Effector memory CD4-positive, alpha-beta T cell (primary cell): ENCODE measurements around the gene DUSP28.

Source experiments
- DNase-seq, 3 donors: peaks; one replicate each; pipeline ENCODE4 v3.0.0-alpha.2; 2020
- H3K27ac ChIP-seq: 2 replicates; pipeline ENCODE4 v1.7.0; 2013; ENCODE audit warnings: mild to moderate bottlenecking, low read length, moderate library complexity; ENCODE audit not compliant: insufficient read depth, poor library complexity, severe bottlenecking
- H3K27me3 ChIP-seq: replicated peaks from 2 replicates; pipeline ENCODE4 v1.7.0; 2013; ENCODE audit warnings: mild to moderate bottlenecking, low read length; ENCODE audit not compliant: insufficient read depth, control insufficient read depth, poor library complexity, severe bottlenecking
- H3K36me3 ChIP-seq: 2 replicates; pipeline ENCODE4 v1.7.0; 2013; ENCODE audit warnings: mild to moderate bottlenecking, low read length, moderate library complexity; ENCODE audit not compliant: control insufficient read depth, insufficient read depth
- H3K4me1 ChIP-seq: 2 replicates; pipeline ENCODE4 v1.7.0; 2013; ENCODE audit warnings: low read length, mild to moderate bottlenecking; ENCODE audit not compliant: control insufficient read depth, insufficient read depth, poor library complexity, severe bottlenecking
- H3K4me3 ChIP-seq: 2 replicates; pipeline ENCODE4 v1.7.0; 2013; ENCODE audit warnings: low read length, low read depth, mild to moderate bottlenecking; ENCODE audit not compliant: insufficient read depth, poor library complexity, severe bottlenecking
- H3K9me3 ChIP-seq: 2 replicates; pipeline ENCODE4 v1.7.0; 2013; ENCODE audit warnings: mild to moderate bottlenecking, low read length, moderate library complexity; ENCODE audit not compliant: control insufficient read depth

The DUSP28 gene

DNA sequence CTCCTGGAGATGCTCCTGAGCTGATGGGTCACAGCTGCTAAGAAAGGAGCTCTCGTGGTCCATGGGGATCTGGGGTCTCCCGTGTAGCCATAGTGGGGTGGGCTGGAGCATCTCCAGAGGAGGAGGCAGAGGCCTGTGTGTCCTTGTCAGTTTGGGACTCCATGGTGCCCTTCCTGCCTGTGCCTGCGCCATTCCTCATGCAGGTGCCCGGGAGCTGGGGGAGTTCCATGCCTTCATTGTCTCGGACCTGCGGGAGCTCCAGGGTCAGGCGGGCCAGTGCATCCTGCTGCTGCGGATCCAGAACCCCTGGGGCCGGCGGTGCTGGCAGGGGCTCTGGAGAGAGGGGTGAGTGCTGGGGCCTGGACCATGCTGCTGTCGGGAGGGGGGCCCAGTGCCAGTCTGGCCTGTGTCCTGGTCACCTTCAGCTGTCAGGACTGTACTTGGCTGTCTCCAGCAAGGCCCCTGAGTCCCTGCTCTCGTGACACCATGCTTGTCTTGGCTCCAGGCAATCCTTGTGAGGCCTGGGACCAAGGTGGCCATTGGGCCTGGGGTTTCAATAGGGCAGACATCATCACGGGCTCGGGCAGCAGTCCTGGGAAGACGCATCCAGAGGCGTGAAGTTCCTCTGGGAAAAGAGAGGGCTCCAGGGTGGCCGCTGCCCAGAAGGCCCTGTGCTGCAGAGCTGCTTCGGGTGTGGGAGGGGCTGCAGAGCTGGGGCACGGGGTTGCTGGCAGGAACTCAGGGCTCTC, 33.7 kb downstream of the DUSP28 start:
- no peaks in the 10 kb centered on the region for H3K4me1 ChIP-seq
- H3K27me3 ChIP-seq, result no peaks in the 10 kb centered on the region
- H3K4me3 ChIP-seq, result no peak overlapping the region
- H3K9me3 ChIP-seq, result no peaks in the 10 kb centered on the region
- peaks cover 76% of the 10 kb centered on the region for H3K36me3 ChIP-seq
- DNase-seq, result no peak
- H3K27ac ChIP-seq, result no peak overlapping the region

DNA sequence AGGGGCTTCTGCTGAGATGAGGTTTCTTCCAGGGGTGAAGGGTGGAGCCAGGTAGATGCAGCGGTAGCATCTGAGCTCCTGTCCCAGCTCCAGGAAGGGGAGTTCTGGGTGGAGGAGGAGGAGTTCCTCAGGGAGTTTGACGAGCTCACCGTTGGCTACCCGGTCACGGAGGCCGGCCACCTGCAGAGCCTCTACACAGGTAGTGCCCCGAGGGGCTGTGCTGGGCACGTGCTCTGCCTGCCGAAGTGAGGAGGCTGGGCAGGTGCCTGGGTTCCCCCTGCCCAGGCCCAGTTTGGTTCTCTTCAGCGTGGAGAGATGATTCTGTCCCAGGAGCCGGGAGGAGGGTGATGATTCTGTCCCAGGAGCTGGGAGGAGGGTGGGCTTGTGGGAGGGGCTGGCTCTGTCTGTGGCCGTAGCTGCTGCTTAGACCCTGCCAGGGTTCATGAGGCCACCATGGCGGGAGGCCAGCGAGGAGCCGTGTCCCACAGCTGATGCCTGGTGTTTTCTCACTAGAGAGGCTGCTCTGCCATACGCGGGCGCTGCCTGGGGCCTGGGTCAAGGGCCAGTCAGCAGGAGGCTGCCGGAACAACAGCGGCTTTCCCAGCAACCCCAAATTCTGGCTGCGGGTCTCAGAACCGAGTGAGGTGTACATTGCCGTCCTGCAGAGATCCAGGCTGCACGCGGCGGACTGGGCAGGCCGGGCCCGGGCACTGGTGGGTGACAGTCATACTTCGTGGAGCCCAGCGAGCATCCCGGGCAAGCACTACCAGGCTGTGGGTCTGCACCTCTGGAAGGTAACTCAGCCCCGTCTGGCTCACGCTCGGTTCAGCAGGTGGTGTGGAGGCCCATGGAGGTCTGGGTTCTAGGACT, 34.6 kb downstream of the DUSP28 start:
- H3K4me3 ChIP-seq, result no peak overlapping the region
- no peaks in the 10 kb centered on the region for H3K4me1 ChIP-seq
- no peak for DNase-seq

DNA sequence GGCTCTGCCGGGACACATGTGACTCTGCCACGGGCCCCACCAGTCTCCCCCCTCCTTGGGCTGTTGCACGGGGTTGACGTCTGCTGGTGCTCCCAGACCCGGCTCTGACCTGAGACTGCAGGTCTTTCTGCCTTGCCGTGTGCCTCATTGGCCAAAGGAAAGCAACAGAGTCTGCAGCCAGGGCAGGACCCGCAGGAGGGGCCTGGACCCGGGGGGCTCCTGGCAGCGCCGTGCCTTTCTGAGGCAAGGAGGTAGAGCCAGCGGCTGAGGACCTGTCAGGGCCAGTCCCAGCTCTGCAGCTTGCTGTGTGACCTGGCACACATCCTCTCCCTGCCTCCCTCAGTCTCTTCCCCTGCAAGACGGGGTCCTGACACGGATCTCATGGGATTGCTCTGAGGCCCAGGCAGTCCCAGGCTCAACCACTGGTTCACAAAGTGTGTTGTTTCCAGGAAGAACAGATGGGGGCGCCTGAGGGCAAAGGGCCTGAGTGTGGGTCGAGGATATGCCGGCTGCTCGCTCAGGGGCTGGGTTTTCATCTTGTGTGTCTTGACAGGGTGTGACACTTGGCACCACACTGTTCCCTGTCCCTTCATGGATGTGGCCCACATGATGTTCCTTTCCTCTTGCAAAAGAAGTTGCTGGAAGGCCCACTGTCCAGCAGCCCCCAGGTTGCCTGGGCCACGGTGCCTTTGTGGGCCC, 35.4 kb downstream of the DUSP28 start:
- Histone ChIP-seq H3K4me1 (no peaks in the 10 kb centered on the region), H3K4me3 (no peak overlapping the region), H3K27ac (no peak overlapping the region), H3K27me3 (no peaks in the 10 kb centered on the region), H3K9me3 (no peaks in the 10 kb centered on the region), H3K36me3 (peaks cover 79% of the 10 kb centered on the region)
- DNase-seq, result no peak

More for the DNA sequence above, 34.6 kb downstream of the DUSP28 start:
- H3K9me3 ChIP-seq, result no peaks in the 10 kb centered on the region
- H3K27me3 ChIP-seq, result no peaks in the 10 kb centered on the region
- H3K27ac ChIP-seq, result no peak overlapping the region
- peaks cover 81% of the 10 kb centered on the region for H3K36me3 ChIP-seq

DNA sequence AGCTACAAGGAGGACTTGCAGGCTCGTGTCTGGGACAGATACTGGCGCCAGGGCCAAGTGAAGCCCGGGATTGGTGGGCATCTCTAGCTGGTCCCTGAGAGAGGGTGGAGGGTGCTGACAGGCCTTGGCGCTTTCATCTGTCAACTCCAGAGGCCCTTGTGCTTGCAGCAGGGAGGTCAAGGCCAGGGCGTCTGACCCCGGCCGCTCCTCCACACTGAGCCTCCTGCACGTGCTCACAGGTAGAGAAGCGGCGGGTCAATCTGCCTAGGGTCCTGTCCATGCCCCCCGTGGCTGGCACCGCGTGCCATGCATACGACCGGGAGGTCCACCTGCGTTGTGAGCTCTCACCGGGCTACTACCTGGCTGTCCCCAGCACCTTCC, 35.9 kb downstream of the DUSP28 start:
- Histone ChIP-seq H3K4me1 (no peaks in the 10 kb centered on the region), H3K27ac (no peak overlapping the region), H3K36me3 (peaks cover 74% of the 10 kb centered on the region), H3K4me3 (no peak overlapping the region), H3K9me3 (no peaks in the 10 kb centered on the region), H3K27me3 (no peaks in the 10 kb centered on the region)
- no peak for DNase-seq

DNA sequence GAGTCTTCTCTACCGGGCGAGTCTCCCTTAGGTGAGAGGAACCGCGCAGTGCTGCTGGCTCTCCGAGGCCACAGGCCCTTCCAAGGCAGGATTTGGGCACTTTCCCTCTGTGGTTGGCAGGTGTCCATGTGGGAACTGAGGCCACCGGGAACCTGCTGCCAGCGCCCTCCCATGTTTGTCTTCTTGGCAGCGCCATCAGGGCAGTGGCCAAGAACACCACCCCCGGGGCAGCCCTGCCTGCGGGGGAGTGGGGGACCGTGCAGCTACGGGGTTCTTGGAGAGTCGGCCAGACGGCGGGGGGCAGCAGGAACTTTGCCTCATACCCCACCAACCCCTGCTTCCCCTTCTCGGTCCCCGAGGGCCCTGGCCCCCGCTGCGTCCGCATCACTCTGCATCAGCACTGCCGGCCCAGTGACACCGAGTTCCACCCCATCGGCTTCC, 36.4 kb downstream of the DUSP28 start:
- no peaks in the 10 kb centered on the region for H3K27me3 ChIP-seq
- DNase-seq, result no peak
- no peaks in the 10 kb centered on the region for H3K9me3 ChIP-seq
- H3K27ac ChIP-seq, result no peak overlapping the region
- H3K4me3 ChIP-seq, result no peak overlapping the region
- no peaks in the 10 kb centered on the region for H3K4me1 ChIP-seq
- peaks cover 70% of the 10 kb centered on the region for H3K36me3 ChIP-seq

DNA sequence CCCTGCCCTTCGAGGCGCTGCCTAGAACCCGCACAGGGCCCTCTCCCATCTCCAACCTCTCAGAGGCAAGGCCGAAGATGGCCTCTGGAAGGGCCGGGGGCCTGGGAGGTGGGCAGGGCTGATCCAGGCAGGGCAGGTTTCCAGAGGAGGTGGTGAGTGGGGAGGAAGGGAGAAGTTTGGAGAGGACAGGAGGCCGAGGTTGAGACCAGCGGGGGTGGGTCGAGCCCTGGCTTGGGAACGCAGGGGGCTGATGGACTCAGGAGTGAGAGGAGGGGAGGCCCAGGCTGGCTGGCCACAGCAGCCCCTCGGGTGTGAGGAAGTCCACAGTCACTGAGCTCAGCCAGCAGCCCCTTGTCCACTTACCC, 36.9 kb downstream of the DUSP28 start:
- Histone ChIP-seq H3K27ac (no peak overlapping the region), H3K36me3 (peaks cover 64% of the 10 kb centered on the region), H3K9me3 (no peaks in the 10 kb centered on the region), H3K27me3 (no peaks in the 10 kb centered on the region), H3K4me3 (no peak overlapping the region), H3K4me1 (no peaks in the 10 kb centered on the region)
- DNase-seq, result no peak

DNA sequence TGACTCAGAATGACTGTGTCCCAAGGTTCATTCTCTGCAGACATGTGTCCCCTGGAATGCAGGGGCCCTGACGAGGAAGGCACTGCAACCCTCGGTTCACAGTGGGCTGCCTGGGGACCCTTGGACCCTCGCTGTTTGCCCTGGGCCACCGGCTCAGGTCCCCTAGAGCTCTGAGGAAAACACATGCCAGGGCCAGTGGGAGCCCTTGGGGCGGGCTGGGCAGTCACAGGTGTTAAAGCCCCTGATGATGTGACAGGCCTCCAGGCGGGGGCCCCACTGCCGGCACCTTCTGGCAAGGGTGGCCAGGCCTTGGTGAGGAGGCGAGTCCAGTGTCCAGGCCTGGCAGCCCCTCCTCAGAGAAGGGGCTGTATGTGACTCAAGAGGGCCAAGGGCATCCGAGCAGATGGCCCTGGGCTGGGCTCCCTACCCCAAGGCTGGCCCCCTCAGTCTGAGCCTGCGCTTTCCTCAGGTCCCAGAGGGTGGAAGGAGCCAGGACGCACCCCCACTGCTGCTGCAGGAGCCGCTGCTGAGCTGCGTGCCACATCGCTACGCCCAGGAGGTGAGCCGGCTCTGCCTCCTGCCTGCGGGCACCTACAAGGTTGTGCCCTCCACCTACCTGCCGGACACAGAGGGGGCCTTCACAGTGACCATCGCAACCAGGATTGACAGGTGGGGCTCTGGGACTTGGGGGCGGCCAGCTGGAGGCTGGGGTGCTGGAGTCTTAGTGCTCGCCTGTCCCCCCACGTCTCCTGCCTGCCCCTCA, 37.4 kb downstream of the DUSP28 start:
- Histone ChIP-seq H3K9me3 (no peaks in the 10 kb centered on the region), H3K36me3 (peaks cover 62% of the 10 kb centered on the region), H3K4me3 (no peak overlapping the region), H3K4me1 (no peaks in the 10 kb centered on the region), H3K27me3 (no peaks in the 10 kb centered on the region), H3K27ac (no peak overlapping the region)
- DNase-seq, result no peak

DNA sequence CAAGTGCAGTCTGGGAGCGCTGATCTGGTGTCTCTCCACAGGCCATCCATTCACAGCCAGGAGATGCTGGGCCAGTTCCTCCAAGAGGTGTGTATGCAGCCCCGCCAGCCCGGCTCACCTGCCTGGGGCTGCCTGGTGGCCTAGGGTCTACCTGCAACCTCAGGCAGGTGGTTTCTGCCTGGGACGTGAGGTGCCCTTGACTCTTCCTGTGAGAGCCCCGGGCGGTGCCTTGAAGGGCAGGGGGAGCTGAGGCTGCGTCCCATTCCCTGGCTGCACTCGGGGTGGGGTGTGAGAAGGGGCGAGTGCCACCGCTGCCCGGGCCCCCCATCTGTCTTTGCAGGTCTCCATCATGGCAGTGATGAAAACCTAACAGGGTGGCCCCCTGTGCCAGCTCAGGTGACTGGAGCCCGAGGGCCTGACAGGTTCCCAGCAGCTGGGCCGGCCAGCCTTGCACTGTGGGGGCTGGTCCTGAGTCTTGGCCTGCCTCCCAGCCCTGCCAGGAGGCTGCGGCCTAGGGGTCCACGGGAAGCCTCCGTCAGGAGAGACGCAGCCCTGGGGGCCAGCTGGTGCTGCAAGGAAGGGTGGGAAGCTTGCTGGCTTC, 38.3 kb downstream of the DUSP28 start:
- Histone ChIP-seq H3K4me3 (no peak overlapping the region), H3K27ac (no peak overlapping the region), H3K27me3 (no peaks in the 10 kb centered on the region), H3K4me1 (no peaks in the 10 kb centered on the region), H3K36me3 (peaks cover 56% of the 10 kb centered on the region), H3K9me3 (no peaks in the 10 kb centered on the region)
- DNase-seq, result no peak

DNA sequence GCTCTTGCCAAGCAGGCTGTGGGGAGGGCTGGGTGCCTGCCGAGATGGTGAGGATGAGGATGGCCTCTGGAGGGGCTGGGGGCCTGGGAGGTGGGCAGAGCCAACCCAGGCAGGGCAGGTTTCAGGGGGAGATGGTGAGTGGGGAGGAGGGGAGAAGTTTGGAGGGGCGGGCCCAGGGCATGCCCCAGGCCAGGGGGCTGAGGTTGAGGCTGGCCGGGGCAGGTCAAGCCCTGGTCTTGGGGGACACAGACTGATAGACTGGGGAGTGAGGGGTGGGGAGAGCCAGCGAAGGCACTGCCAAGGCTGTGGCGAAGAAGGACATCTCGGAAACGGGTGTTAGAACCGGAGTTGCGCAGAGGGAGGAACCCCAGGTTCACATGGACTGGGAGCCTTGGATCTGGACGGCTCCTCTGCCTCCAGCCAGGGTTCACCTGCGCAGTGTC, 39.0 kb downstream of the DUSP28 start:
- H3K4me3 ChIP-seq, result no peak overlapping the region
- peaks cover 52% of the 10 kb centered on the region for H3K36me3 ChIP-seq
- no peak overlapping the region for H3K27ac ChIP-seq
- H3K9me3 ChIP-seq, result no peaks in the 10 kb centered on the region
- no peak for DNase-seq
- no peaks in the 10 kb centered on the region for H3K27me3 ChIP-seq
- no peaks in the 10 kb centered on the region for H3K4me1 ChIP-seq
